ENCODE data around the gene BAX. TPM values are rescaled to one million over a fixed set of nuclear protein-coding genes. Genes with fewer than 3 reads are reported as not detected.

BAX gene
- total RNA-seq, 1 experiment from 2014 or later = 103 TPM

DNA sequence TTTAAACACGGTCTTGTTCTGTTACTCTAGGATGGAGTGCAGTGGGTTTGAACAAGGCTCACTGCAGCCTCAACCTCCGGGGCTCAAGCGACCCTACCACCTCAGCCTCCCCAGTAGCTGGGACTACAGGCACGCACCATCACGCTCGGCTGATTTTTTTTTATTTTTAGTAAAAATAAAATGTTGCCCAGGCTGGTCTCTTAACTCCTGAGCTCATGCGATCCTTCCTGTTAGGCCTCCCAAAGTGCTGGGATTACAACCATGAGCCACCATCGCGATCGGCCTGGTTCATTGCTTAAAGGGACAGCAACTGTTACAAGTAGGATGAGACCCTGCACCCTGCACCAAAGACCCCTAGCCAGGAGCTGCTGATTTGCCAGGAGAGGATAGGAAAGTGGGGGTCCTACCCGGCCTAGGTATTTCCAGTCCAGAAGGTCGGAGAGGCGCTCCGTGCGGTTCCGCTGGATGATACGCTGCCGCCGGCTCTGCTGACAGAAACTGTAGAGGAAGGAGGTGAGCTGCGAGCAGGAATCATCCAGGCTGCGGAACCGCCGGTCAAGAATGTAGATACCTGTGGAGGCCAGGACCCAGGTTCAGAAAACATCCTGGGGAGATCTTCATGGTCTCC lies 15.6 kb downstream of the BAX start:
- H3K27ac ChIP-seq (ENCODE audit: low read depth, low read length, poor library complexity, severe bottlenecking) = no peak overlapping the region
- CTCF ChIA-PET = interaction anchor here (0.5 to 1.7 kb wide), 18 partner anchors 13 to 464 kb away, joined by 3 to 32 read pairs (median 5); partner anchors contain the start of genes CA11, GYS1, HSD17B14 and NUCB1
- BruUV-seq (replicated peaks) = no TSS peak
- no peaks in the 10 kb centered on the region for H3K27me3 ChIP-seq (replicated peaks; ENCODE audit: insufficient read depth, low read depth, low read length, poor library complexity)
- DNase-seq (ENCODE audit: low spot score) = no peak
- H3K9me3 ChIP-seq (ENCODE audit: low read depth, low read length, poor library complexity, severe bottlenecking) = no peaks in the 10 kb centered on the region
- H3K4me3 ChIP-seq (ENCODE audit: low read depth, low read length, poor library complexity, severe bottlenecking) = no peak overlapping the region
- no peak for TF ChIP-seq EZH2 (IDR thresholded peaks at IDR 0.05; ENCODE audit: borderline replicate concordance, low read depth, low read length, poor library complexity, severe bottlenecking)
- TF ChIP-seq, protein P1, sequence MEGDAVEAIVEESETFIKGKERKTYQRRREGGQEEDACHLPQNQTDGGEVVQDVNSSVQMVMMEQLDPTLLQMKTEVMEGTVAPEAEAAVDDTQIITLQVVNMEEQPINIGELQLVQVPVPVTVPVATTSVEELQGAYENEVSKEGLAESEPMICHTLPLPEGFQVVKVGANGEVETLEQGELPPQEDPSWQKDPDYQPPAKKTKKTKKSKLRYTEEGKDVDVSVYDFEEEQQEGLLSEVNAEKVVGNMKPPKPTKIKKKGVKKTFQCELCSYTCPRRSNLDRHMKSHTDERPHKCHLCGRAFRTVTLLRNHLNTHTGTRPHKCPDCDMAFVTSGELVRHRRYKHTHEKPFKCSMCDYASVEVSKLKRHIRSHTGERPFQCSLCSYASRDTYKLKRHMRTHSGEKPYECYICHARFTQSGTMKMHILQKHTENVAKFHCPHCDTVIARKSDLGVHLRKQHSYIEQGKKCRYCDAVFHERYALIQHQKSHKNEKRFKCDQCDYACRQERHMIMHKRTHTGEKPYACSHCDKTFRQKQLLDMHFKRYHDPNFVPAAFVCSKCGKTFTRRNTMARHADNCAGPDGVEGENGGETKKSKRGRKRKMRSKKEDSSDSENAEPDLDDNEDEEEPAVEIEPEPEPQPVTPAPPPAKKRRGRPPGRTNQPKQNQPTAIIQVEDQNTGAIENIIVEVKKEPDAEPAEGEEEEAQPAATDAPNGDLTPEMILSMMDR (conservative IDR thresholded peaks at IDR 0.05; ENCODE audit: low read depth, low read length) = no peak
- H3K36me3 ChIP-seq (ENCODE audit: insufficient read depth, low read length, poor library complexity, severe bottlenecking) = peaks cover 36% of the 10 kb centered on the region
- intact Hi-C loops (cut with micrococcal nuclease; ENCODE audit: unreplicated experiment) = loop anchor here (2.0 kb wide), 1 partner anchor 181 kb away; no protein-coding TSS in a partner anchor
- peaks cover 29% of the 10 kb centered on the region for H3K4me1 ChIP-seq (ENCODE audit: insufficient read depth, low read length, poor library complexity, severe bottlenecking)
- POLR2A ChIA-PET (ENCODE audit: low non-redundant PET) = interaction anchor here (0.6 kb wide), 2 partner anchors 183 to 456 kb away, joined by 3 to 11 read pairs; no protein-coding TSS in a partner anchor

DNA sequence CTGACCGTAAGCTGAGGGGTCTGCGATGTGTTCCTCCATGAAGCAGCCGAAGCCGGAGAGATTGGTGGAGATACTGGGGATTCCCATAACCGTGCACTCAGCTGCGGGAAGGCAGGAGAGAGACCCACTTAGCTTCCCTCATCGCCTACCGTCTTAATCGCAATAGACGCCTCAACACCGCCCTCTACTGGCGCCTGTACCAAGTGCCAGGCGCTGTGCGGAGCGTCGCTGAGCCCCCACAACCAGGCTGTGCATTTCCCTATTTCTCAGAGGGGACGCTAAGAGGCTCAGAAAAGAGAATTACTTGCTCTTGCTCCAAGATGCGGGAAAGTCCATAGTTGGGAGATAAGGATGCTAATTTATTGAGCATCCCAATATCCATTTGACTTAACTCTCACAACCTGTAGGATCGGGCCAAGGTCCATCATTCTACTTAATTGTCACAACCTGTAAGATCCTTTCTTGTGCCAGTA lies 16.3 kb downstream of the BAX start:
- Histone ChIP-seq H3K27ac (ENCODE audit: low read depth, low read length, poor library complexity, severe bottlenecking) (no peak overlapping the region), H3K27me3 (replicated peaks; ENCODE audit: insufficient read depth, low read depth, low read length, poor library complexity) (no peaks in the 10 kb centered on the region), H3K4me1 (ENCODE audit: insufficient read depth, low read length, poor library complexity, severe bottlenecking) (peaks cover 29% of the 10 kb centered on the region), H3K9me3 (ENCODE audit: low read depth, low read length, poor library complexity, severe bottlenecking) (no peaks in the 10 kb centered on the region), H3K4me3 (ENCODE audit: low read depth, low read length, poor library complexity, severe bottlenecking) (no peak overlapping the region), H3K36me3 (ENCODE audit: insufficient read depth, low read length, poor library complexity, severe bottlenecking) (peaks cover 35% of the 10 kb centered on the region)
- DNase-seq (ENCODE audit: low spot score) = peak; percentile 92
- TF ChIP-seq EZH2 (IDR thresholded peaks at IDR 0.05; ENCODE audit: borderline replicate concordance, low read depth, low read length, poor library complexity, severe bottlenecking) = no peak
- TF ChIP-seq, protein P1 (conservative IDR thresholded peaks at IDR 0.05; ENCODE audit: low read depth, low read length) = peak; percentile 96
- no TSS peak for BruUV-seq (replicated peaks)
- ChIA-PET POLR2A (ENCODE audit: low non-redundant PET) (interaction anchor here (0.6 kb wide), 1 partner anchor 184 kb away, joined by 11 read pairs; no protein-coding TSS in a partner anchor), CTCF (interaction anchor here (0.5 to 1.7 kb wide), 19 partner anchors 13 to 465 kb away, joined by 3 to 32 read pairs (median 5); partner anchors contain the start of genes CA11, GYS1, HSD17B14 and NUCB1)
- intact Hi-C loops (cut with micrococcal nuclease; ENCODE audit: unreplicated experiment) = loop anchor here (2.0 kb wide), 1 partner anchor 182 kb away; no protein-coding TSS in a partner anchor

DNA sequence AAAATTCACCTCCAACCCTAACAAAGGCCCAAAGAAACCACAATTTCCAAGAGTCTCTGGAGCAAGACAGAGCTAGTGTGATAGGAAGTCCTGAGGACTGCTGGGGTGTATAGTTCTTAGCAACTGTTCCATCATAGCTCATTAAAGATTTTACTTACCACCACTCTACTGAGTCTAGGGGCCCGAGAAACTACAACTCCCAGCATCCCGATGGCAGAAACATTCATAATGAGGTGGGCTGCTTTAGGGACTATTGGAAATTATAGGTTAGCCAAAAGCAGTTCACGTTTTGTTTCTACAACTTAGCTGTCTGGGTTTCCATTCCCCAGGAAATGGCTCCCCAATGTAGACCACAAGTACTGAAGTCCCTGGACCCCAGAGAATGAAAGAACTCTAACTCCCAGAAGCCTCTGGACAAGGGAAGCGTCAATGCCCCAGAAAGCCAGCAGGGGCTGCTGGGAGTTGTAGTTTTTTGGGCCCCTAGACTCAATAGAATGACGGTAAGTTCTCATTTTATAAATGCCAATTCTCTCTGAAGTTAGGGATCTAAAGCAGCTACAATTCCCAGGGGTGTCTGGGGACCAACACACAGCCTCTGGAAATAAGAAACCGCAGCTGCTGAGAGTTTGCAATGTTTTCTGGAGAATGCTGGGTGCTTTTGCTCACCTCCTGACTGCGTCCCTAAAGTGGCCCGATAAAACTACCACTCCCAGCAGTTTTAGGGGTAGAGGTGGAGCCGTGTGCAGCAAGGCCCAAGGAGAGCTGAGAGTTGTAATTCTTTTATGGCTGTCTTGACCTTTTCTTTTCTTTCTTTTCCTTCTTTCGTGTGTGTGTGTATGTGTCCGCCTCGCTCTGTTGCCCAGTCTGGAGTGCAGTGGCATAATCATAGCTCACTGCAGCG lies 21.5 kb downstream of the BAX start:
- Histone ChIP-seq H3K36me3 (ENCODE audit: insufficient read depth, low read length, poor library complexity, severe bottlenecking) (peaks cover 25% of the 10 kb centered on the region), H3K27me3 (replicated peaks; ENCODE audit: insufficient read depth, low read depth, low read length, poor library complexity) (no peaks in the 10 kb centered on the region), H3K27ac (ENCODE audit: low read depth, low read length, poor library complexity, severe bottlenecking) (no peak overlapping the region), H3K9me3 (ENCODE audit: low read depth, low read length, poor library complexity, severe bottlenecking) (no peaks in the 10 kb centered on the region), H3K4me1 (ENCODE audit: insufficient read depth, low read length, poor library complexity, severe bottlenecking) (no peaks in the 10 kb centered on the region), H3K4me3 (ENCODE audit: low read depth, low read length, poor library complexity, severe bottlenecking) (no peak overlapping the region)
- CTCF ChIA-PET = interaction anchor here (0.7 kb wide), 1 partner anchor 134 kb away, joined by 7 read pairs; no protein-coding TSS in a partner anchor
- intact Hi-C loops (cut with micrococcal nuclease; ENCODE audit: unreplicated experiment) = no loop called here
- POLR2A ChIA-PET (ENCODE audit: low non-redundant PET) = no interaction called here
- no peak for TF ChIP-seq EZH2 (IDR thresholded peaks at IDR 0.05; ENCODE audit: borderline replicate concordance, low read depth, low read length, poor library complexity, severe bottlenecking)
- TF ChIP-seq, protein P1 (conservative IDR thresholded peaks at IDR 0.05; ENCODE audit: low read depth, low read length) = no peak
- peak; percentile 76 for DNase-seq (ENCODE audit: low spot score)
- BruUV-seq (replicated peaks) = no TSS peak

Data from A673 (cell line).